ENCODE measurements around the gene SHLD1. TPM values are rescaled to one million over a fixed set of nuclear protein-coding genes. Genes with fewer than 3 reads are reported as not detected.

The SHLD1 gene
- total RNA-seq, 1 donor from 2014 or later, result 6.9 TPM

DNA sequence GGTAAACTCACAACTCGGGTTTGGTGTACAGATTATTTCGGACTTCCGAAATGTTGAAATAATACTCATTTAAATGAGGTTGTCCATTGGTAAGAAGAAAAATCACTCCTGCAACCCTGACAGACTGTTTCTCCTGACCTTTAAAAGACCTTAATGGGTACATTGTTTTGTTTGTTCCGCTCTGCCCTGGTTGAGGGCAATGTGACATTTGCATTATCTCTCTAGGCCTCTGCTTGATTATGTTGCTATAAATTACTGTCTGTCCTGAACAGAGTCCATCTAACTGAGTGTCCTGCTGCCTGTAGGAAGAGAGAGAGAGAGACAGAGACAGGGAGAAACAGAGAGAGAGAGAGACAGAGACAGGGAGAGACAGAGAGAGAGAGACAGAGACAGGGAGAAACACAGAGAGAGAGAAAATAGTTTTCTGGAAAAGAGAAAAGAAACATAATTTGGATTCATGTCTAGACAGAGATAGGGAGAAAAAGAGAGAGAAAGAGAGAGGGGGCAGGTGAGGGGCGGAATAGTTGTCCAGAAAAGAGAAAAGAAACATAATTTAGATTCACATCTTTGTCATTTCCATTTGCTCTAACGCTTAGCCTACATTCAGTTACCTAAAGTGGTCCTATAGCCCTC is 83.2 kb downstream of the SHLD1 start:
- H3K4me1 Mint-ChIP-seq, result peaks cover 4% of the 10 kb centered on the region
- no peak overlapping the region for H3K27ac Mint-ChIP-seq (ENCODE audit: unreplicated experiment)
- no peak for DNase-seq (ENCODE audit: low read depth, low spot score)
- no peaks in the 10 kb centered on the region for H3K27me3 Mint-ChIP-seq (ENCODE audit: low read depth)
- TF ChIP-seq, protein P1, sequence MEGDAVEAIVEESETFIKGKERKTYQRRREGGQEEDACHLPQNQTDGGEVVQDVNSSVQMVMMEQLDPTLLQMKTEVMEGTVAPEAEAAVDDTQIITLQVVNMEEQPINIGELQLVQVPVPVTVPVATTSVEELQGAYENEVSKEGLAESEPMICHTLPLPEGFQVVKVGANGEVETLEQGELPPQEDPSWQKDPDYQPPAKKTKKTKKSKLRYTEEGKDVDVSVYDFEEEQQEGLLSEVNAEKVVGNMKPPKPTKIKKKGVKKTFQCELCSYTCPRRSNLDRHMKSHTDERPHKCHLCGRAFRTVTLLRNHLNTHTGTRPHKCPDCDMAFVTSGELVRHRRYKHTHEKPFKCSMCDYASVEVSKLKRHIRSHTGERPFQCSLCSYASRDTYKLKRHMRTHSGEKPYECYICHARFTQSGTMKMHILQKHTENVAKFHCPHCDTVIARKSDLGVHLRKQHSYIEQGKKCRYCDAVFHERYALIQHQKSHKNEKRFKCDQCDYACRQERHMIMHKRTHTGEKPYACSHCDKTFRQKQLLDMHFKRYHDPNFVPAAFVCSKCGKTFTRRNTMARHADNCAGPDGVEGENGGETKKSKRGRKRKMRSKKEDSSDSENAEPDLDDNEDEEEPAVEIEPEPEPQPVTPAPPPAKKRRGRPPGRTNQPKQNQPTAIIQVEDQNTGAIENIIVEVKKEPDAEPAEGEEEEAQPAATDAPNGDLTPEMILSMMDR (conservative IDR thresholded peaks at IDR 0.05), result no peak
- no peaks in the 10 kb centered on the region for H3K9me3 Mint-ChIP-seq
- no peak overlapping the region for H3K4me3 Mint-ChIP-seq
- H3K36me3 Mint-ChIP-seq (ENCODE audit: low read depth), result no peaks in the 10 kb centered on the region

DNA sequence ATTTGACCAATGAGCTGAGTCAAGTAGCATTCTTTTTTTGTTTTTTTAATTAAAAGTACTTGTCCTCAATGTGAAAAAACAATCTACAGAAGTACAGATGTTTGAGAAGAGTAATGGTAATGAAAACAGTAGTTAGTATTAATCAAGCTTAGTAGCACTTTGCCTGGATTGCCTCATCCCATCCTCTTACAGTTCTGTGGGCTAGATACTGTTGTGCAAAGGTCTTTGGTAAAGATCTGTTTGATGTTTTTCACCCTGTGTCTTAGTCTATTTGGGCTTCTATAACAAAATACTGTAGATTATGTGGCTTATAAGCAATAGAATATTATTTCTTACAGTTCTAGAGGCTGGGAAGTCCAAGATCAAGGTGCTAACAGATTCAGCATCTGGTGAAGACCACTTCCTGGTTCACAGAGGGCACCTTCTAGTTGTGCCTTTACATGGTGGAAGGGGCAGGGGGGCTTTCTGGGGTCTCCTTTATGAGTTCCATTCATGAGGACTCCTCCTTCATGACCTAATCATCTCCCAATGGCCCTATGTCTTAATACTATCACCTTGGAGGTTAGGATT is 84.3 kb downstream of the SHLD1 start:
- no peaks in the 10 kb centered on the region for H3K27me3 Mint-ChIP-seq (ENCODE audit: low read depth)
- no peak overlapping the region for H3K27ac Mint-ChIP-seq (ENCODE audit: unreplicated experiment)
- no peaks in the 10 kb centered on the region for H3K9me3 Mint-ChIP-seq
- peaks cover 4% of the 10 kb centered on the region for H3K4me1 Mint-ChIP-seq
- H3K36me3 Mint-ChIP-seq (ENCODE audit: low read depth), result no peaks in the 10 kb centered on the region
- no peak for DNase-seq (ENCODE audit: low read depth, low spot score)
- TF ChIP-seq, protein P1 (conservative IDR thresholded peaks at IDR 0.05), result no peak
- H3K4me3 Mint-ChIP-seq, result no peak overlapping the region

DNA sequence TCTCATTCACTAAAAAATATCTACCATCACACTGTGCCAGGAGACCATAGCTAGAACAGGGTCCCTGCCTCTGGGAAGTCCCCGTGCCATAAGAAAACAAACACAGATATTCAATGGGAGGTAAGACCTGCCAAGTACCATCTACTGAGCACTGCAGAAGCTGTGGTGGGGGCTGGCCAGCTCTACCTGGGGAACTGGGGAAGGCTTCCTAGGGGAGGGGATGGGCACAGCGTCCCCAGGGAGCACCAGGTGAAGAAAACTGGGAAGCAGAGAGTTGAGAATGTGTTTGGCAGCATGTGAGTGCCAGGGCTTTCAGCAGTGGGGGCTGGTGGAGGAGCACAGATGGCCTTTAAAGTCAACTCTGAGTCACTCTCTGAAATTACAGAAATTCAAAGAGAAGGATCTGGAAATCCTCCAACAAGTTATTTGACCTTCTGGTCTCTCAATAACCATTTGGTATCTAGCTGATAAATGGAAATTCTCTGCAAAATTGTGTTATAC is 85.2 kb downstream of the SHLD1 start:
- no peaks in the 10 kb centered on the region for H3K9me3 Mint-ChIP-seq
- TF ChIP-seq, protein P1 (conservative IDR thresholded peaks at IDR 0.05), result no peak
- H3K36me3 Mint-ChIP-seq (ENCODE audit: low read depth), result no peaks in the 10 kb centered on the region
- H3K4me3 Mint-ChIP-seq, result no peak overlapping the region
- no peak overlapping the region for H3K27ac Mint-ChIP-seq (ENCODE audit: unreplicated experiment)
- peaks cover 4% of the 10 kb centered on the region for H3K4me1 Mint-ChIP-seq
- no peaks in the 10 kb centered on the region for H3K27me3 Mint-ChIP-seq (ENCODE audit: low read depth)
- DNase-seq (ENCODE audit: low read depth, low spot score), result no peak

DNA sequence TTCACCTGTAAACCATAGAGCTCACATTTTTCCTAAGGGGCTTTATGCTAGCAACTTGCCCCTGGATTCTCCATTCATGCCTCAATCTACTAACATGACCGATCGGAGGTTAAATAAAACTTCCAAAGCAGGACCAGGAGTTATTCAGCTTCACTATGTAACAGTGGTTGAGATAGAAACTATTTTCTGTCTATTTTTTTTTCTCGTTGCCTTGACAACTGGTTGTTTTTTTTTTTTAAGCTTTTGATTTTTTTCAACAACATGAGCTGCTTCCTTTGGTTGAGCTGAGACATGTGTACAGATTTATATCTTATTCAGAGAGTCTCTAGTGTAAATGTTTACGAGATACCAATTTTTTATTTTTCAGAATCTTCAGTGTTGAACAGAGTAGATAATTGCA is 85.7 kb downstream of the SHLD1 start:
- no peaks in the 10 kb centered on the region for H3K36me3 Mint-ChIP-seq (ENCODE audit: low read depth)
- H3K4me3 Mint-ChIP-seq, result no peak overlapping the region
- peaks cover 4% of the 10 kb centered on the region for H3K4me1 Mint-ChIP-seq
- no peaks in the 10 kb centered on the region for H3K9me3 Mint-ChIP-seq
- TF ChIP-seq, protein P1 (conservative IDR thresholded peaks at IDR 0.05), result no peak
- no peak overlapping the region for H3K27ac Mint-ChIP-seq (ENCODE audit: unreplicated experiment)
- no peaks in the 10 kb centered on the region for H3K27me3 Mint-ChIP-seq (ENCODE audit: low read depth)
- DNase-seq (ENCODE audit: low read depth, low spot score), result no peak

DNA sequence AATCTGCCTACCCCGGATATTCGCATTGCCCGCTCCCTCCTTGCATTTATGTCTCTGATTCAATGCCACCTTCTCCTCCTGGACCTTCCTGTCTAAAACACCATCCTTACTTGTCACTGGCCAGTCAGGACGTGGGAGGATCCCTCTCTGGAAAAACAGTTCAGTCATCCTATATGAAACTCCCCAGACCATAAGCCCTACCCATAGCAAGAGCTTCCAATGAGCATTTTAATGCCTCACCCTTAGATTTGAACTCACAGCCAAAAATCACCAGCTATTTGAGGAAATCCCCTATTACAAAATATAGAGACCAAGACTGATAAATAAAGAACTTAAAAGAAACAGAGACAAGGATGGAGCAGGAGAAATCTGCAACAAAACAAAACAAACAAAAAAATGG is 86.4 kb downstream of the SHLD1 start:
- Mint-ChIP-seq H3K27me3 (ENCODE audit: low read depth) (no peaks in the 10 kb centered on the region), H3K36me3 (ENCODE audit: low read depth) (no peaks in the 10 kb centered on the region), H3K4me1 (peaks cover 4% of the 10 kb centered on the region), H3K4me3 (no peak overlapping the region), H3K27ac (ENCODE audit: unreplicated experiment) (no peak overlapping the region), H3K9me3 (no peaks in the 10 kb centered on the region)
- TF ChIP-seq, protein P1 (conservative IDR thresholded peaks at IDR 0.05), result no peak
- no peak for DNase-seq (ENCODE audit: low read depth, low spot score)
